GM21528 (cell line): ENCODE measurements around the gene ZNF223.
A peak's percentile ranks its signal among the peaks of the same experiment; 100 is the strongest.

ENCODE experiments used
- ATAC-seq: cut with Tn5 transposase; IDR thresholded peaks from one replicate; pipeline ENCODE4 v1.9.1; 2021; ENCODE audit warnings: mild to moderate bottlenecking, moderate library complexity; ENCODE audit not compliant: unreplicated experiment, low FRiP score

Gene ZNF223

DNA sequence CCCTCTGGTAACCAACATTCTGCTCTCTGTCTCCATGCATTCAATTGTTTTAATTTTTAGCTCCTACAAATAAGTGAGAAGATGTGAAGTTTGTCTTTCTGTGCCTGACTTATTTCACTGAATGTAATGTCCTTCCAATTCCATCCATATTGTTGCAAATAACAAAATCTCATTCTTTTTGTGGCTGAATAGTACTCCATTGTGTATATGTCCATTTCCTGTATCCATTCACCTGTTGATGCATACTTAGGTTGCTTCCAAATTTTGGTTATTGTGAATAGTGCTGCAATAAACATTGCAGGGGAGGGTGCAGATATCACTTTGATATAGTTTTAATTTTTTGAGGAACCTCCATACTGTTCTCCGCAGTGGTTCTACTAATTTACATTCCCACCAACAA lies 17.6 kb downstream of the ZNF223 start:
- no peak for ATAC-seq

DNA sequence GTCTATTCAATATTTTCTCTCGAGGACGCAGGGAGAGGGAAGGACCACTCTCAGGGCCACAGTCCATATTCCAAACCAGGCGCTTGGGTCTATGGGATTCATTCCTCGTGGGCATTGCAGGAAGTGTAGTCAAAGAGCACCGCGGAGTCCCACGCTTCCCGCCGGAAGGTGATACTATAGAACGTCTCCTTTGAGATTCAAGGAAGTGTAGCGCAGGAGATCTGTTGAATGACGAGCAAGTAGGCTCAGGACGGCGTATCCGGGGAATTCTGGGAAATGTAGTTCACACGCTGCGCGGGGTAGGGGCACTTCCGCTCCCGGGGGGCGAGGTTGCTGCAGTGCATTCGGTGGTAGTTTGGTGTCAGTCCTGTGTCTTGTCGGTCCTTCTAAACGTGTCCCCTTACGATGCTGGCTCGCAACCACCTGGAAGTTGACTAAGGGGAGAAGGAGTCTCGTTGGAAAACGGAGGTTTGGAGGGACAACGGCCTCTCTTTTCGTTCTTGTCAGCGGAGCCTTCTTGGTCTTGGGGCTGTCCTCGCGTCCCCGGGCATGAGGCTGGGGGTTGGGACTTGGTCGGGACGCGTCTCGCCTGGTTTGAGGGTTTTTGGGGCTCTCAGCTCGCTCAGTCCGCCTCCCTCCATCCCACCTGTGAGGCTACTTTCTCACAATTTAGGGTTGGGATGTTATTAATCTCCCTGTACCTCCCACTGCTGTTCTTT lies 20.1 kb downstream of the ZNF223 start, which contains the start of gene ZNF284:
ZNF284 (plus strand) TSS at position 336 of the 719 bp plus-strand sequence. CDS start 4,231 bp downstream, outside the sequence.
- ATAC-seq, result peak; percentile 96

DNA sequence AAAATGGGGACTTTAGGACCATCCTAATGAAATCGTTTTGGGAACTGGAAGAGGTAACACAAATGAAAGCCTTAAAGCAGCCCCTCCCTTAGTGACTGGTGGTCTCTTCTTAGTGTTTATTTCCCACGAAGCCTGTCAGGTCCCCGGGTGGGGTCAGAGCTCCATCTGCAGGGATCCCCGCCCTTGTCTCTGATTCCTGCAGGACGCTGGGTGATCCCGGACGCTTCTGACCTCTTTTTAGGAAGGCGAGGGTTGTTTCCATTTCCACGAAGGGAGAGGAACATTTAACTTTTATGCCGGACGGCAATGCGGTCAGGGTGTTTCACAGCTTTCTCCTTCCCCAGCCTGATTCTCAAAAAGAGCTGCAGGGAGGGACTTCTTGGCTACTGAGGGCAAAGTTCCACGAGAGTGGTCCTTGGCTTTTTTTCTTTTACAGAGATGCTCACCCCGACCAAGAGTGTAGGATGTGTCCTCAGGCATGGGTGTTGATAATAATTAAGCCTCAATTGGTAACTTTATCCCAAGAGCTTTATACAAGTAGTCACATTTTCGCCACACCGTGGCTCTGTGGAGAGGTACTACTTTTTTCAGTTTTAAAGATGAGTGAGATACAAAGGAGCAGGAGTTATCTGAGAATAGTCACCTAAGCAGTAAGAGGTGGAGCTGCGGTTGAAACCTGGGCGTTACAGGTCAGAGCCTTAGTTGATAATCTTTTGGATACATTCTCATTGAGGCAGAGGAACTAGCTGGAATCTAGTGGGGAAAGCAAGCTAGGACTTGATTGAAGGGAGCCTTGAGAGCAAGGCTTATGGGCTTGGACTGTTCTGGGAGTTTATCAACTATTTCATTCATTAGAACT lies 20.9 kb downstream of the ZNF223 start:
- no peak for ATAC-seq

DNA sequence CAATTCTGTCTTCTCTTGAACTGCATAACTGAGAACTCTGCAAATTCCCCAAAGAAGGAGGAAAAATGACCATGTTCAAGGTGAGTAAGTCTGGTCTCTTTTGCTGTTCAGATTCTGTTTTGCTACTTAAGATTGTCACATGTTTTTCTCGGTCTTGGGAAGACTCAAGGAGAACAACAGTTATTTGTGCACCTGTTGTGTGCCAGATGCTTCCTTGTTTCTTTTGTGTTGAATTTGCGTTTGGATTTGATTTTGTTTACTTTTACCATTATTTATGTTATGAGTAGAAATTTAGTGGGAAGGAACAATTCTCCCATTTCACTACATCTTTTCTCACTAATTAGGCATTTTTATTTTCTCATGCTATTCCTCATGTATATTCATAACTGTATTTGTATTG lies 24.5 kb downstream of the ZNF223 start:
- ATAC-seq, result no peak

DNA sequence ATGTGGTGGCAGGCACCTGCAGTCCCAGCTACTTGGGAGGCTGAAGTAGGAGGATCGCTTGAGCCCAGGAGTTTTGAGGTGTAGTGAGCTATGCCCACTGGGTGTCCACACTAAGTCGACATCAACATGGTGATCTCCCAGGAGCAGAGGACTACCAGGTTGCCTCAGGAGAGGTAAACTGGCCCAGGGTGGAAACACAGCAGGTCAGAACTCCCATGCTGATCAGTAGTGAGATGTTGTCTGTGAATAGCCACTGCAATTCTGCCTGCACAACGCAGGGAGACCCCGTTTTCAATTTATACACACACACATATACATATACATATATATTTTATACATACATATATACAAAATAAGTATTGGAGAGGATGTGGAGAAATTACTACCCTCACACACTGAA lies 40.3 kb downstream of the ZNF223 start:
- ATAC-seq, result no peak

DNA sequence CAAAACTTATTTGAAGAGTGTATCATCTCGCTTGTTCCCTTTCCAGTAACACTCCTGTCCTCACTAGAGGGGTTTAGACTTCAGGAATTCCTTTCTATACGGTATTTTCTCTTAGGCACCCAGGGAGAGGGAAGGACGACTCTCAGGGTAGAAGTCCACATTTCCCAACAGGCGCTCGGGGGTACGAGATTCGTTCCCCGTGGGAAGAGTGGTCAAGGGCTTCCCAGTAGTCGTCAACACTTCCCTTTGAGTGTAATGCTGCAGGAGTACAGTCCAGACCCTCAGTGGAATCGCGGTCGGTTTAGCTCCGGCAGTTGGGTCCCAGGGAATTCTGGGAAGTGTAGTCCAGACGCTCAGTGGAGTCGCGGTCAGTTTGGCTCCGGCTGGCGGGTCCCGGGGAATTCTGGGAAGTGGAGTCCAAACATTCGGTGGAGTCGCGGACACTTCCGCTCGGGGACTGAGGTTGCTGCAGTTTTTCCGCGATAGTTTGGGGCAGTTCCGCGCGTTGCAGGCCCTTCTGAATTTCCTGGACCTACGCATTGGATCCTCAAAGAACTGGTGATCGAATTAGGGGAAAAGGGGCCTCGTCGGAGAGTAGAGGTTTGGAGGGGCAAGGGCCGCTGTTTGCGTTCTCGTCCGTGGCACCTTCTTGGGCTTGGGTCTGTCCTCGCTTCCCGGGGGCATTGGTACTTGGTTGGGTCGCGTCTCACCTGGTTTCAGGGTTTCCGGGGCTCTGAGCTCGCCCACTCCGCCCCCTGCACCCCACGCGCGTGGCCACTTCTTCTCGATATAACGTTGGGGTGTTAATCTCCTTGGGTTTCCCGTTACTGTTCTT lies 42.3 kb downstream of the ZNF223 start, which contains the start of gene ZNF224:
ZNF224 (plus strand) TSS at position 431 of the 835 bp plus-strand sequence. CDS start 3,513 bp downstream, outside the sequence.
- peak; percentile 73 for ATAC-seq

DNA sequence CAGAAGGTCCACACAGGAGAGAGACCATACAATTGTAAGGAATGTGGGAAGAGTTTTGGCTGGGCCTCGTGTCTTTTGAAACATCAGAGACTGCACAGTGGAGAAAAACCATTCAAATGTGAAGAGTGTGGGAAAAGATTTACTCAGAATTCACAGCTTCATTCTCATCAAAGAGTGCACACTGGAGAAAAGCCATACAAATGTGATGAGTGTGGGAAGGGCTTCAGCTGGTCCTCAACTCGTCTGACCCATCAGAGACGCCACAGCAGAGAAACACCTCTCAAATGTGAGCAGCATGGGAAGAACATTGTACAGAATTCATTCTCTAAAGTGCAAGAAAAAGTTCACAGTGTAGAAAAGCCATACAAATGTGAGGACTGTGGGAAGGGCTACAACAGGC lies 55.9 kb downstream of the ZNF223 start:
- no peak for ATAC-seq

DNA sequence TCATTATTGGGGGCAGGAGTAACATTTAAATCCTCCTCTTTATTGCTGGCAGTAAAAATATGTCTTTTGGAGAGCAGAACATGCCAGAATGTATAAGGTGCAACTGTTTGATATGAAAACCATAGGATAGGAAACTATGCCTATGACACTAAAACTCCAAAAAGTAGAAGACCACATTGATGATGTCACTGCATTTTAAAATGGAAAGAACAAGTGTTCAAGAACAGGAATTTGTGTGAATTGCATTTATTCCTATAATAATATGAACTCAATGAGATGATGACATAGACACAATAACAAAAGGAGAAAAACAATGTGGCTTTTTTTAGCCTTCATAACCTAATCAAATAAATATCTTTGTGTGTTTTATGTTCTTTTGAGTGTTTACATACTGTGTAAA lies 57.6 kb downstream of the ZNF223 start:
- ATAC-seq, result no peak

DNA sequence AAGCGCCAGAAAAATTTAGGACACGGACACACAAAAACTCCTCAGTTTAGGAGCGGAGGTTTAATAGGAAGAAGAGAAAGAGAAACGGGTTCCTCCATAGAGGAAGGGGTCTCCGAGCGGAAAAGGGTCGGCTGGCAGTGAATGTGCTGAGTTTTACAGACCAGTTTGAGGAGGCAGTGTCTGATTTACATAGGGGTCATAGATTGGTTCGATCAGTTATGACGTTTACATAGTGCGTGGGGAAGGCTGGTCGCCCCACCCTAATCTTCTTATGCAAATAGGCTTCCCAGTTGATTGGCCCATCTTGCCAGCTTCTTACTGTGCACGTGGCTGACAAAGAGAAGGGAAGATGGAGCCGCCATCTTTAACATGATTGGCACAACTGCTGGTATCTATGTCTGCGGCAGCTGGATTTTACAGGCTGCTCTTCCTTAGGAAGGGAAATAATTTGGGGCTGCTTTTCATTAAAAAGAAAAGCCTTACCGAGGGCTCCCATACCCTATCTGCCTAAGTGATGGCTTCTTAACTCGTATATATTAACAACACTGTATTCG lies 60.2 kb downstream of the ZNF223 start:
- ATAC-seq, result no peak

DNA sequence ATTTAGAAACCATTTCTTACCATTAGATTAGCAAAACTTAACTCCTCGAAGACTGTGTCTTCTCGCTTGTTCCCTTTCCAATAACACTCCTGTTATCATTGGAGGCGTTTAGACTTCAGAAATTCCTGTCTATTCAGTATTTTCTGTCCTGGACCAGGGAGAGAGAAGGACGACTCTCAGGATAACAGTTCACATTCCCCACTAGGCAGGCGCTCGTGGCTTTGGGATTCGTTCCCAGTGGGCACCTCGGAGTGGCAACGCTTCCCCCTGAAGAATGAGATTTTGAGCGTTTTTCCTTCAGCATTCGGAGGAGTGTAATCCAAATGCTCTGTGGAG lies 60.9 kb downstream of the ZNF223 start:
- ATAC-seq, result no peak

DNA sequence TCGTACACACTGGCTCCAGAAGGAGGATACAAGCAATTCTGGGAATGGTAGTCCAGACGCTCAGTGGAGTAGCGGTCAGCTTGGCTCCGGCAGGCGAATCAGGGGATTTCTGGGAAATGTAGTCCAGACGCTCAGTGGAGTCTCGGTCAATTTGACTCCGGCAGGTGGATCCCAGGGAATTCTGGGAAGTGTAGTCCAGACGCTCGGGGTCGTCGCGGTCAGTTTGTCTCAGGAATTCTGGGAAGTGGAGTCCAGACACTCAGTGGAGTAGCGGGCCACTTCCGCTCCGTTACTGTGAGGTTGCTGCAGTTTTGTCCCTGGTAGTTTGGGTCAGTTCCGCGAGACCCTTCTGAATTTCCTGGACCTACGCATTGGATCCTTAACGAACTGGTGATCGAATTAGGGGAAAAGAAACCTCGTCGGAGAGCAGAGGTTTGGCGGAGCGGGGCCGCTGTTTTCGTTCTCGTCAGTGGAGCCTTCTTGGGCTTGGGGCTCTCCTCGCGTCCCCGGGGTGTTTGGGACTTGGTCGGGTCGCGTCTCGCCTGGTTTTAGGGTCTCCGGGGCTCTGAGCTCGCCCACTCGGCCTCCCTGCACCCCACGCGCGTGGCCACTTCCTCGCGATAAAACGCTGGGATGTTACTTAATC lies 61.4 kb downstream of the ZNF223 start, which contains the start of gene ZNF225:
ZNF225 (plus strand) TSS at position 262 of the 646 bp plus-strand sequence. CDS start 2,429 bp downstream, outside the sequence.
- ATAC-seq, result peak; percentile 92

DNA sequence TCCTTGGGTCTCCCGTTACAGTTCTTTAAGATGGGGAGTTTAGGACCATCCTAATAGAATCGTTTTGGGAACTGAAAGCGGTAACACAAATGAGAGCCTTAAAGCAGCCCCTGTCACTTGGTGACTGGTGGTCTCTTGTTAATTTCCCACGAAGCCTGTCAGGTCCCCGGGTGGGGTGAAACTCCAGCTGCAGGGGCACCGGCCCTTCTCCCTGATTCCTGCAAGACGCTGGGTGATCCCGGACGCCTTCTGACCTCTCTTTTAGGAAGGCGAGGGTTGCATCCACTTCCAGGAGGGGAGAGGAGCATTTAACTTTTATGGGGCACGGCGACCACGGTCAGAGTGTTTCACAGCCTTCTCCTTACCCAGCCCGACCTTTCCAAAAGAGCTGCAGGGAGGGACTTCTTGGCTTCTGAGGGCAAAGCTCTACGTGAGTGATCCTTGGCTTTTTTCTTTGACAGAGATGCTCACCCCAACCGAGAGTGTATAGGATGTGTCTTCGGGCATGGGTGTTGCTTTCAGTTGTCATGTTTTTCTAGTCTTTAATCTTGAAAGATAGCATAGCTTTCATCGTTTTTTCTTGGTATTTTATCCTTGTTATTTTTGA lies 62.1 kb downstream of the ZNF223 start:
- no peak for ATAC-seq
